Right lobe of liver (tissue), 6 donors: ENCODE measurements around the gene WDR5. TPM values are rescaled to one million over a fixed set of nuclear protein-coding genes. Genes with fewer than 3 reads are reported as not detected.
A peak's percentile ranks its signal among the peaks of the same experiment; 100 is the strongest.

Experiments
- ATAC-seq, 4 donors: fragments of 200-7000 bp; cut with Tn5 transposase; one replicate each; pipeline ENCODE4 v1.9.1; 2020; ENCODE audit warnings: mild to moderate bottlenecking in 4 of 4, moderate library complexity in 4 of 4
- DNase-seq, 3 donors: peaks; one replicate each; pipeline ENCODE4 v3.0.0-alpha.2; 2020
- H3K27ac ChIP-seq, 3 donors: fragments of 200-600 bp; one replicate each; pipeline ENCODE4 v1.8.0; 2022
- H3K27me3 ChIP-seq, 2 donors: fragments of 200-600 bp; one replicate each; pipeline ENCODE4 v1.8.0; 2022
- H3K36me3 ChIP-seq, 4 donors: fragments of 200-600 bp; sonication (generic) in 1 of 4; one replicate each; pipeline versions ENCODE4 v1.5.1 to v1.8.0; 2017 to 2022; ENCODE audit warnings: control low read depth in 1 of 4
- H3K4me1 ChIP-seq, 4 donors: fragments of 200-600 bp; sonication (generic) in 1 of 4; one replicate each; pipeline versions ENCODE4 v1.5.1 to v1.8.0; 2017 to 2022; ENCODE audit warnings: control low read depth in 1 of 4
- H3K4me3 ChIP-seq, 3 donors: fragments of 200-600 bp; one replicate each; pipeline ENCODE4 v1.8.0; 2022
- H3K9me3 ChIP-seq, 4 donors: fragments of 200-600 bp; sonication (generic) in 1 of 4; one replicate each; pipeline versions ENCODE4 v1.5.1 to v1.8.0; 2017 to 2022; ENCODE audit warnings: control low read depth in 1 of 4
- POLR2A ChIP-seq: fragments of 450-650 bp; IDR thresholded peaks from one replicate; pipeline ENCODE4 v1.6.1; 2017; ENCODE audit warnings: antibody characterized with exemption, mild to moderate bottlenecking
- WGBS: methylation state at CpG from one replicate; pipeline ENCODE4 v1.1.6; 2018; ENCODE audit warnings: low coverage, low lambda C conversion rate; ENCODE audit not compliant: insufficient coverage; ENCODE audit errors: missing lambda C conversion rate; 5-methylcytosine and 5-hydroxymethylcytosine counted together
- intact Hi-C, 2 donors: fragments of 100-400 bp; cut with DNase I; formaldehyde crosslinking; loops; one replicate each; pipeline versions ENCODE4 v1.11.2 to v1.14.1; 2022
- total RNA-seq, 6 experiments: library from RNA; depleted of rRNA in 2 of 6; stranded (reverse); fragments of >200 nt in 2 of 6; fragmentation: NEBNext Ultra II Directional in 3 of 6; extraction: Animal tissue kit (Norgen Biotek cat#: 25700) in 3 of 6; gene quantifications; one replicate each; pipeline versions ENCODE4 v1.1.0 to v1.2.4, GENCODE V29; 2016 to 2023
- TF ChIP-seq, protein P1 (sequence below), 4 donors: fragments of 200-600 bp in 3 of 4; fragments of 450-650 bp in 1 of 4; IDR thresholded peaks; one replicate each; pipeline versions ENCODE4 v1.5.1 to v1.8.0; 2016 to 2022; ENCODE audit warnings: antibody characterized with exemption in 4 of 4, mild to moderate bottlenecking in 2 of 4
- donor health status: DM: no; HTN: yes; CAD: no.
- donor health status: DM: no; HTN: no; CAD: no.
- donor health status: DM: no; HTN: no; CAD: no.
- donor health status: DM: no; HTN: yes; CAD: no.
- donor health status: DM: no; HTN: yes; CAD: no.

WDR5 gene
- total RNA-seq, 6 experiments from 2014 or later = 16.6 to 24.0 (median 19.9) TPM

GRCh38 chr9:134159566-134160245 is 23.8 kb downstream of the WDR5 start:
- H3K4me3 ChIP-seq = no peak overlapping the region
- peaks cover 11 to 41% (median 28%) of the 10 kb centered on the region in 4 donors for H3K36me3 ChIP-seq
- intact Hi-C loops = loop anchor here in 1 of 2 donors (5.0 kb wide), 1 partner anchor 837 kb away; no protein-coding TSS in a partner anchor
- peak in 1 of 3 donors; percentile 34 for DNase-seq
- whole genome bisulfite sequencing = 82% methylated on average over 12 of the region's 20 CpGs
- H3K27ac ChIP-seq = no peak overlapping the region
- TF ChIP-seq, protein P1, sequence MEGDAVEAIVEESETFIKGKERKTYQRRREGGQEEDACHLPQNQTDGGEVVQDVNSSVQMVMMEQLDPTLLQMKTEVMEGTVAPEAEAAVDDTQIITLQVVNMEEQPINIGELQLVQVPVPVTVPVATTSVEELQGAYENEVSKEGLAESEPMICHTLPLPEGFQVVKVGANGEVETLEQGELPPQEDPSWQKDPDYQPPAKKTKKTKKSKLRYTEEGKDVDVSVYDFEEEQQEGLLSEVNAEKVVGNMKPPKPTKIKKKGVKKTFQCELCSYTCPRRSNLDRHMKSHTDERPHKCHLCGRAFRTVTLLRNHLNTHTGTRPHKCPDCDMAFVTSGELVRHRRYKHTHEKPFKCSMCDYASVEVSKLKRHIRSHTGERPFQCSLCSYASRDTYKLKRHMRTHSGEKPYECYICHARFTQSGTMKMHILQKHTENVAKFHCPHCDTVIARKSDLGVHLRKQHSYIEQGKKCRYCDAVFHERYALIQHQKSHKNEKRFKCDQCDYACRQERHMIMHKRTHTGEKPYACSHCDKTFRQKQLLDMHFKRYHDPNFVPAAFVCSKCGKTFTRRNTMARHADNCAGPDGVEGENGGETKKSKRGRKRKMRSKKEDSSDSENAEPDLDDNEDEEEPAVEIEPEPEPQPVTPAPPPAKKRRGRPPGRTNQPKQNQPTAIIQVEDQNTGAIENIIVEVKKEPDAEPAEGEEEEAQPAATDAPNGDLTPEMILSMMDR (IDR thresholded peaks at IDR 0.05) = no peak
- no peak for TF ChIP-seq POLR2A
- no peaks in the 10 kb centered on the region for H3K27me3 ChIP-seq
- no peaks in the 10 kb centered on the region for H3K9me3 ChIP-seq
- H3K4me1 ChIP-seq = peaks cover 0 to 10% (median 4%) of the 10 kb centered on the region in 4 donors
- ATAC-seq = no peak

DNA sequence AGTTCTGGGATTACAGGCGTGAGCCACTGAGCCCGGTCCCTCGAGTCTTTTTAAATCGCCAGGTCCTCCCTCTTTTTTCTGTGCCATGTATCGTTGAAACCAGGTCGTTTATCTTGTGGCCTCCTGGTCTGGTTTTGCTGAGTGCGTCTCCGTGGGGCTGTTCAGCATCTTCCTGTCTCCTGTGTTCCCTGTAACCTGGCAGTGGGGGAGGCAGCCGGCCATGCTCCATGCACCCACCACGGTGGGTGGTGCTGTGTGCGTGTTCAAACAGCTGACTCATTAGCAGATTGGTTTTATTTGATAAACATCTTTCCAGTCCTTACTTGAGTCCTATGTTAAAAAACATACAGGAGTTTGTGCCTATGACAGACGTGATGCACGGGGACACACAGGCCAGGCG is 25.8 kb downstream of the WDR5 start:
- 85% methylated on average over 11 of the region's 14 CpGs for WGBS
- Histone ChIP-seq H3K9me3 (no peaks in the 10 kb centered on the region), H3K36me3 (peaks cover 0 to 21% (median 13%) of the 10 kb centered on the region in 4 donors), H3K27ac (no peak overlapping the region), H3K4me1 (peaks cover 0 to 16% (median 4%) of the 10 kb centered on the region in 4 donors), H3K27me3 (no peaks in the 10 kb centered on the region), H3K4me3 (no peak overlapping the region)
- DNase-seq (peak in 1 of 3 donors; percentile 40), ATAC-seq (no peak)
- TF ChIP-seq POLR2A = no peak
- TF ChIP-seq, protein P1 (IDR thresholded peaks at IDR 0.05) = no peak
- intact Hi-C loops = no loop called here

DNA sequence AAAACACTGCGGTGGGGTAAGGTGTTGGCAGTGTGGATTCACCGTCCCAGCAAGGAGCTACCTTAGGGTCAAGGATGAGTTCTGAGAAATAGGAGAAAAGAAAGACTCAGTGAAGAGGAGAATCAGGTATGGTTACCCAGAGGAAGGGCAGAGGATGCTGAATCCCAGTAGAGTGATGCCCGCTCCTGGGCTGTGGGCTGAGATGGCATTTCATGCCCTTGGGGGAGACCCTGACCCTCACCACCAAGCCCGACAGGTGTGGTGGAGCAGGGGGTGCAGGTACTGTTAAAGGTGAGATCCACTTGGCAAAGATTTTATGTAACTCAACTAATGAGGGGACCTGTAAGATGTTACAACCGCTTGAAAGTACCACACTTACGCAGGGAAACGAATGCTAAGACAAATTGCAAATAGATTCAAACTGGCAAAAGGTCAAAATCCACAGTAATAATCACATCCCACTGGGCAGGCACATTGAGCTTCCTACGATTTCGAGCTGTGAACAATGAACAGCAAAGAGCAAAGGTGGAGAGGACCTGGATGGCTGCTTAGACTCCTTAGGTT is 26.4 kb downstream of the WDR5 start:
- 85% methylated on average over 8 of the region's 9 CpGs for WGBS
- H3K27ac ChIP-seq = no peak overlapping the region
- no peaks in the 10 kb centered on the region for H3K9me3 ChIP-seq
- TF ChIP-seq, protein P1 (IDR thresholded peaks at IDR 0.05) = no peak
- TF ChIP-seq POLR2A = no peak
- peak in 1 of 3 donors; percentile 43 for DNase-seq
- intact Hi-C loops = no loop called here
- H3K36me3 ChIP-seq = peaks cover 0 to 18% (median 8%) of the 10 kb centered on the region in 4 donors
- peaks cover 0 to 16% (median 4%) of the 10 kb centered on the region in 4 donors for H3K4me1 ChIP-seq
- no peak for ATAC-seq
- H3K4me3 ChIP-seq = no peak overlapping the region
- H3K27me3 ChIP-seq = no peaks in the 10 kb centered on the region

DNA sequence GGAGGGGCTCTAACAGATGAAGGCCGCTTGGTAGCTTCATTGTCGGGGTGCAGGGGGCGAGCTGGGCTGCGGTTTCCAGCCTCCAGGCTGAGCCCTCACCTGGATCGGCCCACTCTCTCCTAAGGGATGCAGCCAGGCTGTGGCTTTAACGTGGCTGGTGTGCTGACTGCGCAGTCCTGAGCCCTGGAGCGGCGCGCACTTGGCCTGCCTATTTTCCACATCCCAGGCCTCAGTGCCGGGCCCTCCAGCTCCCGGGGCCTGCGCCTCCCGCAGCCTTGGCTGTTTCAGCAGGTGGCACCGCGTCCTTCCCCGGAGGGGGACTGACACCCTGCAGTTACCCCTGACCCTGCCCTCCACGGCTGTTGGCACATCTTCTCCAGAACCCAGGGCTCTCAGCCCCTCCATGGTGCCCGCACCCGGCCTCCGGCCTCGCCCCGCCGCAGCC is 27.1 kb downstream of the WDR5 start:
- DNase-seq (no peak), ATAC-seq (no peak)
- no peaks in the 10 kb centered on the region for H3K27me3 ChIP-seq
- peaks cover 0 to 21% (median 4%) of the 10 kb centered on the region in 4 donors for H3K4me1 ChIP-seq
- peaks cover 0 to 11% (median 4%) of the 10 kb centered on the region in 4 donors for H3K36me3 ChIP-seq
- no peaks in the 10 kb centered on the region for H3K9me3 ChIP-seq
- TF ChIP-seq, protein P1 (IDR thresholded peaks at IDR 0.05) = no peak
- TF ChIP-seq POLR2A = no peak
- H3K4me3 ChIP-seq = peak overlapping the region in 1 of 3 donors; percentile 32
- H3K27ac ChIP-seq = no peak overlapping the region
- 34% methylated on average over 5 of the region's 24 CpGs for WGBS
- intact Hi-C loops = no loop called here
